ENCODE measurements around the gene ATP5PD. TPM values are rescaled to one million over a fixed set of nuclear protein-coding genes. Genes with fewer than 3 reads are reported as not detected.

ATP5PD gene
- total RNA-seq = 155 TPM
- long read RNA-seq, transcript ATP5PD-201 (6 exons, 603 nt) = major isoform, 31 of 34 reads
- long read RNA-seq, partial matches to known transcripts = 3 of 34 reads
- long read RNA-seq, other reads (novel, unspliced or antisense) = 0 of 34 reads

GRCh38 chr17:75046407-75047289 is at the start of gene ATP5PD, which contains the start of gene KCTD2:
Gene ATP5PD, minus strand, starts transcription at chr17:75046969. Its CDS starts 4,319 bp downstream, at chr17:75042650.
Gene KCTD2, plus strand, starts transcription at chr17:75047225. Its CDS starts 26 bp downstream, at chr17:75047251.
- H3K27me3 ChIP-seq = no peaks in the 10 kb centered on the region
- H3K27ac ChIP-seq = peak within 1 kb of the TSS; percentile 98
- peak within 1 kb of the TSS; percentile 98 for H3K4me3 ChIP-seq
- peak; percentile 7 for TF ChIP-seq CTCF (IDR thresholded peaks at IDR 0.05)
- DNase-seq = peak; percentile 98
- H3K9me3 ChIP-seq = no peaks in the 10 kb centered on the region
- intact Hi-C loops (cut with DNase I) = no loop called here
- H3K36me3 ChIP-seq = peaks cover 15% of the 10 kb centered on the region
- ATAC-seq = peak; percentile 100
- peaks cover 25% of the 10 kb centered on the region for H3K4me1 ChIP-seq

- Histone ChIP-seq H3K27me3 (no peaks in the 10 kb centered on the region), H3K36me3 (peaks cover 19% of the 10 kb centered on the region), H3K4me3 (no peak overlapping the region), H3K9me3 (no peaks in the 10 kb centered on the region), H3K4me1 (peaks cover 37% of the 10 kb centered on the region), H3K27ac (peak overlapping the region; percentile 81)
- DNase-seq (peak; percentile 93), ATAC-seq (peak; percentile 92)
- TF ChIP-seq CTCF (IDR thresholded peaks at IDR 0.05) = no peak
- intact Hi-C loops (cut with DNase I) = no loop called here
Observed at GRCh38 chr17:75096082-75096625, 49.4 kb upstream of the ATP5PD start.

- no peak for TF ChIP-seq CTCF (IDR thresholded peaks at IDR 0.05)
- Histone ChIP-seq H3K9me3 (no peaks in the 10 kb centered on the region), H3K4me3 (no peak overlapping the region), H3K27me3 (no peaks in the 10 kb centered on the region), H3K27ac (peak overlapping the region; percentile 81), H3K36me3 (peaks cover 11% of the 10 kb centered on the region), H3K4me1 (peaks cover 45% of the 10 kb centered on the region)
- no peak for DNase-seq
- intact Hi-C loops (cut with DNase I) = no loop called here
- no peak for ATAC-seq
Observed at GRCh38 chr17:75094871-75095399, 48.2 kb upstream of the ATP5PD start.

- Histone ChIP-seq H3K9me3 (no peaks in the 10 kb centered on the region), H3K4me1 (peaks cover 58% of the 10 kb centered on the region)
- no peak for ATAC-seq
Observed at GRCh38 chr17:75093548-75094158, 46.9 kb upstream of the ATP5PD start.

More at GRCh38 chr17:75093548-75094158, 46.9 kb upstream of the ATP5PD start:
- intact Hi-C loops (cut with DNase I) = no loop called here
- Histone ChIP-seq H3K36me3 (peaks cover 9% of the 10 kb centered on the region), H3K27ac (peak overlapping the region; percentile 65), H3K4me3 (no peak overlapping the region), H3K27me3 (no peaks in the 10 kb centered on the region)
- DNase-seq = no peak
- TF ChIP-seq CTCF (IDR thresholded peaks at IDR 0.05) = no peak
